CD8-positive, alpha-beta memory T cell (primary cell): ENCODE measurements around the gene ZSCAN22. TPM values are rescaled to one million over a fixed set of nuclear protein-coding genes. Genes with fewer than 3 reads are reported as not detected.
A peak's percentile ranks its signal among the peaks of the same experiment; 100 is the strongest.
"Not testable (repeated sequence)": the region's sequence is repeated elsewhere in the genome, so short reads cannot be mapped to it uniquely, and the experiment has no call there.

Experiments
- CTCF ChIA-PET: fragments of 350-600 bp; sonication (Branson Sonifier 250); formaldehyde crosslinking; loops from one replicate; lab custom pipeline; 2021; ENCODE audit warnings: antibody characterized with exemption; lab: Charles Lee
- POLR2A ChIA-PET: fragments of 350-600 bp; sonication (Branson Sonifier 250); formaldehyde crosslinking; loops from one replicate; lab custom pipeline; 2021; ENCODE audit warnings: antibody characterized with exemption; lab: Charles Lee
- DNase-seq, 5 donors: peaks; one replicate each; pipeline versions ENCODE4 v3.0.0 to v3.0.0-alpha.2; 2020 to 2022; ENCODE audit warnings: mixed read lengths in 1 of 5
- H3K27ac ChIP-seq: one replicate; pipeline ENCODE4 v1.7.0; 2013; ENCODE audit warnings: low read depth, mild to moderate bottlenecking, low read length, moderate library complexity
- H3K27me3 ChIP-seq: 2 replicates; pipeline ENCODE4 v1.7.0; 2013; ENCODE audit warnings: low read length, mild to moderate bottlenecking; ENCODE audit not compliant: insufficient read depth, poor library complexity, severe bottlenecking
- H3K36me3 ChIP-seq: 2 replicates; pipeline ENCODE4 v1.7.0; 2013; ENCODE audit warnings: mild to moderate bottlenecking, low read length, moderate library complexity; ENCODE audit not compliant: insufficient read depth
- H3K4me1 ChIP-seq: 2 replicates; pipeline ENCODE4 v1.7.0; 2013; ENCODE audit warnings: mild to moderate bottlenecking, low read length, moderate library complexity; ENCODE audit not compliant: insufficient read depth
- H3K4me3 ChIP-seq: 2 replicates; pipeline ENCODE4 v1.7.0; 2013; ENCODE audit warnings: mild to moderate bottlenecking, low read length
- H3K9me3 ChIP-seq: 2 replicates; pipeline ENCODE4 v1.7.0; 2013; ENCODE audit warnings: mild to moderate bottlenecking, low read length
- H3K27ac Mint-ChIP-seq, 8 donors: one replicate each; pipeline ENCODE4 v1.8.0; 2020 to 2021; ENCODE audit warnings: mixed read lengths in 8 of 8, mild to moderate bottlenecking in 6 of 8, inconsistent platforms in 3 of 8, moderate library complexity in 3 of 8
- H3K27me3 Mint-ChIP-seq, 2 donors: one replicate each; pipeline ENCODE4 v1.8.0; 2020 to 2021; ENCODE audit warnings: mixed read lengths in 2 of 2, mild to moderate bottlenecking in 1 of 2, moderate library complexity in 1 of 2
- H3K36me3 Mint-ChIP-seq, 3 donors: one replicate each; pipeline ENCODE4 v1.8.0; 2020 to 2021; ENCODE audit warnings: mixed read lengths in 3 of 3, inconsistent platforms in 1 of 3, mild to moderate bottlenecking in 1 of 3
- H3K4me1 Mint-ChIP-seq, 3 donors: one replicate each; pipeline ENCODE4 v1.8.0; 2020 to 2021; ENCODE audit warnings: mixed read lengths in 3 of 3, inconsistent platforms in 1 of 3, mild to moderate bottlenecking in 1 of 3
- H3K4me3 Mint-ChIP-seq, 7 donors: one replicate each; pipeline ENCODE4 v1.8.0; 2020 to 2021; ENCODE audit warnings: mixed read lengths in 7 of 7, mild to moderate bottlenecking in 6 of 7, moderate library complexity in 4 of 7, inconsistent platforms in 2 of 7
- H3K9me3 Mint-ChIP-seq, 5 donors: one replicate each; pipeline ENCODE4 v1.8.0; 2020 to 2022; ENCODE audit warnings: mixed read lengths in 5 of 5, mild to moderate bottlenecking in 3 of 5, moderate library complexity in 2 of 5, inconsistent platforms in 1 of 5
- polyA plus RNA-seq: library from polyadenylated mRNA; unstranded; fragments of 300-500 nt; fragmentation: Illumina TruSeq; gene quantifications from one replicate; pipeline ENCODE4 v1.2.3, GENCODE V29; 2021
- total RNA-seq, 2 experiments: library from RNA; stranded (reverse); gene quantifications; one replicate each; pipeline ENCODE4 v1.2.3, GENCODE V29; 2021

ZSCAN22 gene
- total and polyA plus RNA-seq, 3 experiments from 2014 or later: 2.7 to 5.7 (median 5.3) TPM

DNA sequence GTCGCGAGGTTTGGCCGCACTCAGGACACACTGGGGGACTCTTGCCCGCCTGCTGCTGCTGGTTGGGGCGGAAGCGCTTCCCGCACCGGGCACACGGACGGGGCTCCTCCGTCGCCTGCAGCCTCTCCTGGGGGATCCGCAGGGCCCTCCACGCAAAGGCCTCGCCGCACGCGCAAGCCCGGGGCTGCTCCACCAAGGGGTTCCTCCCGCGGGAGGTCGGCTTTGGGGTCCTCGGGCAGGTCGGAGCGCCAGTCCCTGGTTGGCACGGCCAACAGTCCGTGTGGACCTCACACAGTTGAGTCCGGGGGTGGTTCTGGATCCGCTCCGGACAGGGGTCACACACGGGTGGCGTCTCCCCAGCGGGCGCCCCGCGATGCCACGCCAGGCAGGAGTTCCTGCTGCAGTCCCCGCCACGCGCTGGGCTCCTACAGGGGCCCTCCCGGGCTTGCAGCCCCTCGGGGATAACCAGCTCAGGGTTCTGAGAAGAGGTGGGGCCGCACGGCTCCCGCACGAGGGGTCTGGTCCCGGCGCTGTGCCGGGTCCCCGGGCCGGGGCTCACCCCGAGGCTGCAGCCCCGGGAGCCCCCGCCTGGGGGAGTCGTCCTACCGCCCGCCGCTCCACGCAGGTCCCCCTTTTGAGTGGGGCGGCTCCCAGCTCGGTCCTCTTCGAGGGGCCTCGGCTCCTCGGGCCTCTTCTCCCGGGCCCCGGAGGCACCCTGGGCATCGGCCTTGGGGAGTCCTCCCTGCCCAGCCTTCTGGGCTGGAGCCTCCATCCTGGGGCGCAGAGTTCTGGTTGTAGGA is 42.0 kb downstream of the ZSCAN22 start:
- Histone ChIP-seq H3K27ac (no peak overlapping the region), H3K4me1 (no peaks in the 10 kb centered on the region), H3K9me3 (no peaks in the 10 kb centered on the region), H3K36me3 (no peaks in the 10 kb centered on the region), H3K27me3 (no peaks in the 10 kb centered on the region), H3K4me3 (no peak overlapping the region)
- no peak for DNase-seq
- Mint-ChIP-seq H3K36me3 (no peaks in the 10 kb centered on the region), H3K9me3 (no peaks in the 10 kb centered on the region), H3K27ac (no peak overlapping the region), H3K4me1 (no peaks in the 10 kb centered on the region), H3K4me3 (no peak overlapping the region), H3K27me3 (no peaks in the 10 kb centered on the region)
- ChIA-PET CTCF (no interaction called here), POLR2A (no interaction called here)

DNA sequence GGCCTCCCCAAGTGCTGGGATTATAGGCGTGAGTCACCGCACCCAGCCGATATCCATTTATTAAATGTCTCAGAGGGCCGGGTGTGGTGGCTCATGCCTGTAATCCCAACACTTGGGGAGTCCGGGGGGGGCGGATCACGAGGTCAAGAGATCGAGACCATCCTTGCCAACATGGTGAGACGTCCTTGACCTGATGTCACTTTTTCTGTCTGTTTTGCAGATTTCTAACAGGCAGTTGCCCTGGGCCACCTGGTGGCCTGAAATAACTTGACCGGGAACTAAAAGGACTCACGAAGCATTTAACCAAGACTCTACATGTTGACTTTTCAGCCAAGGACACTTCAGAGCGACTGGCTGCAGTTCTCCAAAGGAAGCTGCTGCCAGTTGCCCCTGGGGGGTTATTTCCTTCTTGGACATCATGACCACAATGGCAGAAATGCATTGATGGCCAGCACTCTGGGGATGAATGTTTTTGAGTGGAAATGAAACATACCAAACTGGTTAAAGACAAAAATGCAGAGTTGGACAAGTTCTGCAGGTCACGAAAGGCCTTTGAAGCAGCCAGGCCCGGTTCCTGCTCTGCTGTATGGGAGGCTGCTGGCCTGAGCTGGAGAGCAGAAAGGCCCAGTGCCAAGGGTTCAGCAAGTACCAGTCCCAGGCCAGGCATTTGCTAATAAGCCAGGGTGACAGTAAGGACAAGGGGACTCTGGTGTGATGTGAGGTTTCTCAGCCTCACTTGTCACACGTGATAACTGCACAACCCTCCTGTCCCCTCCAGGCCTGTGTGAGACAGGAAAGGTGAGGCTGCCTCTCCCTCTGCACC is 45.7 kb downstream of the ZSCAN22 start:
- CTCF ChIA-PET: interaction anchor here (1.1 kb wide), 1 partner anchor 9 kb away, joined by 4 read pairs; no protein-coding TSS in a partner anchor
- no peaks in the 10 kb centered on the region for H3K36me3 ChIP-seq
- no peak overlapping the region for H3K27ac Mint-ChIP-seq
- H3K4me3 Mint-ChIP-seq: no peak overlapping the region
- no peaks in the 10 kb centered on the region for H3K9me3 Mint-ChIP-seq
- no peaks in the 10 kb centered on the region for H3K36me3 Mint-ChIP-seq
- no peak overlapping the region for H3K4me3 ChIP-seq
- no peak overlapping the region for H3K27ac ChIP-seq
- H3K27me3 ChIP-seq: no peaks in the 10 kb centered on the region
- no peak for DNase-seq
- H3K4me1 ChIP-seq: no peaks in the 10 kb centered on the region
- no peaks in the 10 kb centered on the region for H3K4me1 Mint-ChIP-seq
- no peaks in the 10 kb centered on the region for H3K27me3 Mint-ChIP-seq
- POLR2A ChIA-PET: no interaction called here
- no peaks in the 10 kb centered on the region for H3K9me3 ChIP-seq

DNA sequence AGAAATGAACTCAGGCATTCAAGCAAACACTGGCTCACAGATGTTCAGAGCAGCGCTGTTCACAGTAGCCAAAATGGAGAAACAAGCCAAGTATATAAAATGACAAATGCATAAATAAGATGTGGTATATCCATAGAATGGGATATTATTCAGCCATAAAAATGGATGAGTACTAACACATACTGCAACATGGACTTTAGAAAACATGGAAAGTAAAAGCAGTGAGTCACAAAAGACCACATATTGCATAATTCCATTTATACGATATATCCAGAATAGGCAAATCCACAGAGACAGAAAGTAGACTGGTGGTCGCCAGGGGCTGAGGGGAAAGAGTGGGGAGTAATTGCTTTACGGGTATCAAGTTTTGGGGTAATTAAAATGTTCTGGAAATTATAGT is 47.4 kb downstream of the ZSCAN22 start:
- Histone ChIP-seq H3K36me3 (no peaks in the 10 kb centered on the region), H3K4me1 (peaks cover under 1% of the 10 kb centered on the region), H3K4me3 (no peak overlapping the region), H3K27ac (no peak overlapping the region), H3K9me3 (no peaks in the 10 kb centered on the region), H3K27me3 (no peaks in the 10 kb centered on the region)
- H3K36me3 Mint-ChIP-seq: no peaks in the 10 kb centered on the region
- no peaks in the 10 kb centered on the region for H3K27me3 Mint-ChIP-seq
- peak overlapping the region in 1 of 8 donors; percentile 67 for H3K27ac Mint-ChIP-seq
- CTCF ChIA-PET: interaction anchor here (0.9 kb wide), 1 partner anchor 11 kb away, joined by 3 read pairs; the partner anchor contains the start of gene ZNF497
- H3K4me1 Mint-ChIP-seq: peaks cover 0 to 4% (median 0%) of the 10 kb centered on the region in 3 donors
- peak overlapping the region in 1 of 7 donors; percentile 34 for H3K4me3 Mint-ChIP-seq
- POLR2A ChIA-PET: no interaction called here
- DNase-seq: no peak
- H3K9me3 Mint-ChIP-seq: no peaks in the 10 kb centered on the region

DNA sequence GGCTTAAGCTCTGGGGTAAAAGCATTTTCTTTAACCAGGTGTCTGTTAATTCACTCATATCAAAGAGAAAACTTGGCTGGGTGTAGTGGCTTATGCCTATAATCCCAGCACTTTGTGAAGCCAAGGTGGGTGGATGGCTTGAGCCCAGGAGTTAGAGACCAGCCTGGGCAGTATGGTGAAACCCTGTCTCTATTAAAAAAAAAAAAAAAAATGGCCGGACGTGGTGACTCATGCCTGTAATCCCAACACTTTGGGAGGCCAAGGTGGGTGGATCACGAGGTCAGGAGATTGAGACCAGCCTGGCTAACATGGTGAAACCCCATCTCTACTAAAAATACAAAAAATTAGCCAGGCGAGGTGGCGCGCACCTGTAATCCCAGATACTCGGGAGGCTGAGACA is 49.9 kb downstream of the ZSCAN22 start:
- POLR2A ChIA-PET: interaction anchor here (0.9 kb wide), 1 partner anchor 29 kb away, joined by 3 read pairs; no protein-coding TSS in a partner anchor
- H3K4me3 Mint-ChIP-seq, H3K27me3 Mint-ChIP-seq, H3K27ac ChIP-seq, DNase-seq, CTCF ChIA-PET, H3K36me3 ChIP-seq, H3K9me3 ChIP-seq, H3K27me3 ChIP-seq, H3K4me3 ChIP-seq, H3K9me3 Mint-ChIP-seq, H3K36me3 Mint-ChIP-seq: not testable (repeated sequence)
- Mint-ChIP-seq H3K27ac (peak overlapping the region in 2 of 8 donors; percentile 19 to 69), H3K4me1 (peaks cover 12 to 22% (median 15%) of the 10 kb centered on the region in 3 donors)
- peaks cover 12% of the 10 kb centered on the region for H3K4me1 ChIP-seq

DNA sequence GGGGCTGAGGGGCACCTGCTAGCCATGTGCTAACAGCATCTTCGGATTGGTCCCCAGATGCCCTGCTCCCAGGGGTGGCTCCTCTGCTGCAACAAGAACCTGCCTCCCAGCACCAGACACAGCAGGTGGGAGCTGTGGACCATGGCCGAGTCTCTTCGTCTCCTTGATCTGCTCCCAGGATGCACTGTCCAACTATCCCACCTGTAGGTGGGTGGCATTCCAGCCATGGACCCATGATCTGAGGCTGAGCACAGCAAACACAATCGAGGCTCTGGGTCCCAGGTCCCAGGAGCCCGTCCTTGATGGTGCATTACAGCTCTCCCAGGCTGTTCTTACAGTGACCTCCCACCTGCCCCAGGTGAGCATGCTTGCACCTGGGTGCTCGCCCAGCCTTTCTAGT is 52.5 kb downstream of the ZSCAN22 start:
- Mint-ChIP-seq H3K27ac (peak overlapping the region in 7 of 8 donors; percentile 92 to 99 (median 96)), H3K36me3 (peaks cover 0 to 4% (median 0%) of the 10 kb centered on the region in 3 donors), H3K9me3 (no peaks in the 10 kb centered on the region), H3K4me1 (peaks cover 17 to 31% (median 21%) of the 10 kb centered on the region in 3 donors), H3K4me3 (peak overlapping the region; percentile 61 to 94 (median 87)), H3K27me3 (no peaks in the 10 kb centered on the region)
- POLR2A ChIA-PET: interaction anchor here (1.2 kb wide), 1 partner anchor 16 kb away, joined by 9 read pairs; the partner anchor contains the start of gene ZNF497
- Histone ChIP-seq H3K27ac (no peak overlapping the region), H3K9me3 (no peaks in the 10 kb centered on the region), H3K36me3 (no peaks in the 10 kb centered on the region), H3K4me1 (peaks cover 18% of the 10 kb centered on the region), H3K4me3 (no peak overlapping the region), H3K27me3 (no peaks in the 10 kb centered on the region)
- CTCF ChIA-PET: interaction anchor here (1.0 to 1.5 kb wide), 2 partner anchors 16 to 29 kb away, joined by 3 to 5 read pairs; partner anchors contain the start of genes ZNF497 and ZNF584
- no peak for DNase-seq

DNA sequence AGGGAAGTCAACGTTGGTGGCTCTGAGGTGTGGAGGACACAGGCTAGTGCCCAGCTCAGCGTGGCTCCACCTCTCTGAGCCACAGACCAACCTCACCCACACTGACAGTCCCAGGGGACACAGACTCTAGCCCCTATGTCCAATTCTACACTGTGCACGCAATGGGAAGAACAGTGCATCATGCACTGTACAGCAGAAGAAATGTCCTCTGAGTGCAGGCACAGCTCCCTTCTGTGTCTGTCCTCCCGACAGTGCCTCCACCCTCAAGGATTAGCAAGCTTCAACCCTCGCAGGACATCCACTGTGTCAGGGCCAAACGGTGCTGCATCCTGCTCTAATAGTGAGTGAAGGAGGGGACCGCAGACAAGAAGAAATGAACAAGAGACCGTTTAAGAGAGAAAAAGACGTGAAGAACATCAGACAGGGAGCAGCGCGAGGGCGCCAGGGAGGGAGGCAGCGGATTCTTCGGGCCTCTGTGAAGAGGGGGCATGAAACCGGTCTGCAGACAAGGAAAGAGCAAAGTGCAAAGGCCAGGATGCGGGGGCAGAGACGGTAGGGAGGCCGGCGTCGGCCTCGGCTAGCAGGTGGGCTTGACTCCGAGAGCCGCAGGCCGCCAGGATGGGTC is 53.4 kb downstream of the ZSCAN22 start:
- Mint-ChIP-seq H3K4me3 (peak overlapping the region; percentile 87 to 98 (median 93)), H3K36me3 (peaks cover 0 to 4% (median 0%) of the 10 kb centered on the region in 3 donors), H3K4me1 (peaks cover 17 to 33% (median 21%) of the 10 kb centered on the region in 3 donors), H3K27ac (peak overlapping the region; percentile 92 to 100 (median 97)), H3K27me3 (no peaks in the 10 kb centered on the region), H3K9me3 (no peaks in the 10 kb centered on the region)
- Histone ChIP-seq H3K4me3 (peak overlapping the region; percentile 70), H3K36me3 (no peaks in the 10 kb centered on the region), H3K9me3 (no peaks in the 10 kb centered on the region), H3K27me3 (no peaks in the 10 kb centered on the region), H3K27ac (peak overlapping the region; percentile 83), H3K4me1 (peaks cover 18% of the 10 kb centered on the region)
- CTCF ChIA-PET: interaction anchor here (1.0 to 1.5 kb wide), 2 partner anchors 17 to 28 kb away, joined by 3 to 5 read pairs; partner anchors contain the start of genes ZNF497 and ZNF584
- no peak for DNase-seq
- POLR2A ChIA-PET: interaction anchor here (1.2 kb wide), 1 partner anchor 17 kb away, joined by 9 read pairs; the partner anchor contains the start of gene ZNF497

DNA sequence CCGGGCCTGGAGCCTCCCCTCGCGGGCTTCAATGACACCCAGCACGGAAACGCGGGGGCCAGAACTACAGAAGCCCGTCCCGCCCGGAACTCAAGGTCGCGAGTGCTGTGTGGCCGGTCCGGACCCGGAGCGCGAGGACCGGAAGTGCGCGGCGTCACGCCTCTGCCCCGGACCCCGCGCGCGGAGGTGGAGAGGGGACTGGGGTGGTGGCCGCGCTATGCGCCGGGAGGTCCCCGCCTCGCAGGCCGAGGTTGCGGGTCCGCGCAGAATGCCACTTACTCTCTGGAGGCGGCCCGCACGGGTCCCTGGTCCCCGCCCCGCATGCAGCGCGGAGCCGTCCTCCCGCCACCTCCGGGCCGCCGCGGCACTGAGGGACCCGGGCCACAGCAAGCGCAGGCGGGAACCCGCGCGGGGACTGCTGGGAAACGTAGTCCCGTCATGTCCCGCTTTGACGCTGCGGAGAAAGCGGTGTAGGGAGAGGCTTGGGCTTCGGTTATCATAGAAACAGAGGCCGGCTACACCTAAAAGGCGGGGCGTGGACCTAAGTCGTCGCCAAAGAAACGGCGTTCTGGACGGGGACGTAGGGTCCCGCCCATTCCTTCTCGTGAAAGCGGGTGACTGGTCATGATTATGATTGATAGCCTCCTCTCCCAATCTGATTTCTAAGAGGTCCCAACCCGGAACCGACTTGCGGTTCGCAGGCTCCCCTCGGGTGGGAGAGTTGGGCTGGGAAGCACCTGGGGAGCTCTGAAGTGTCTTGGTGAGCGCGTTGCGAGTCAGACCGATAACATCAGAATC is 54.1 kb downstream of the ZSCAN22 start, which contains the start of gene ZNF837:
Gene ZNF837 (minus strand): TSS at position 369 of the 798 bp plus-strand sequence. CDS start 11,698 bp downstream, outside the sequence.
- peak; percentile 96 to 100 (median 99) for DNase-seq
- H3K4me1 Mint-ChIP-seq: peaks cover 17 to 40% (median 26%) of the 10 kb centered on the region in 3 donors
- peak within 1 kb of the TSS; percentile 87 to 98 (median 93) for H3K4me3 Mint-ChIP-seq
- CTCF ChIA-PET: interaction anchor here (1.1 to 1.5 kb wide), 2 partner anchors 17 to 18 kb away, joined by 3 to 5 read pairs; partner anchors contain the start of gene ZNF497
- peak within 1 kb of the TSS; percentile 93 to 100 (median 97) for H3K27ac Mint-ChIP-seq
- Histone ChIP-seq H3K27me3 (no peaks in the 10 kb centered on the region), H3K36me3 (no peaks in the 10 kb centered on the region), H3K4me3 (peak within 1 kb of the TSS; percentile 70), H3K9me3 (no peaks in the 10 kb centered on the region), H3K4me1 (peaks cover 25% of the 10 kb centered on the region), H3K27ac (peak within 1 kb of the TSS; percentile 83)
- H3K27me3 Mint-ChIP-seq: peaks cover 0 to 1% of the 10 kb centered on the region in 2 donors
- H3K9me3 Mint-ChIP-seq: no peaks in the 10 kb centered on the region
- POLR2A ChIA-PET: interaction anchor here (1.0 to 1.4 kb wide), 4 partner anchors 18 to 27 kb away, joined by 3 to 11 read pairs (median 6); partner anchors contain the start of genes ZNF497 and ZNF584
- peaks cover 0 to 4% (median 0%) of the 10 kb centered on the region in 3 donors for H3K36me3 Mint-ChIP-seq
